Measurements from ENCODE around the gene CREB3L2. TPM values are rescaled to one million over a fixed set of nuclear protein-coding genes. Genes with fewer than 3 reads are reported as not detected.

Gene CREB3L2
- total and polyA plus RNA-seq, 2 of the 13 experiments (the other 11 are each of a cell fraction or from before 2014, with no cell fraction given) = 22.1 to 41.1 TPM

- TF ChIP-seq GMEB1 (CRISPR knock-in tag; IDR thresholded peaks at IDR 0.05; ENCODE audit: borderline replicate concordance) = no peak; the same call in 1 of the 2 replicates
- no peak for TF ChIP-seq RFXANK (CRISPR knock-in tag; IDR thresholded peaks at IDR 0.05)
- TF ChIP-seq PAWR (CRISPR knock-in tag; IDR thresholded peaks at IDR 0.05; ENCODE audit: borderline replicate concordance) = 0 out of 2 replicates have a peak, but pooled peaks have one; percentile 48
- no peak for TF ChIP-seq SP1 (IDR thresholded peaks at IDR 0.05)
- no peak for TF ChIP-seq SP1 (CRISPR knock-in tag; IDR thresholded peaks at IDR 0.05)
- TF ChIP-seq GATA4 (IDR thresholded peaks at IDR 0.05; ENCODE audit: borderline replicate concordance, low read depth) = no peak
- no peak for TF ChIP-seq CEBPB (IDR thresholded peaks at IDR 0.05; ENCODE audit: borderline replicate concordance, low read depth, low read length)
- TF ChIP-seq ELF1 (CRISPR knock-in tag; IDR thresholded peaks at IDR 0.05) = no peak
- no peak for TF ChIP-seq PAF1 (CRISPR knock-in tag; IDR thresholded peaks at IDR 0.05)
- no peak for TF ChIP-seq ZNF20 (CRISPR knock-in tag; IDR thresholded peaks at IDR 0.05)
- no peak for TF ChIP-seq HOXA7 (CRISPR knock-in tag; IDR thresholded peaks at IDR 0.05)
- TF ChIP-seq ZNF431 (CRISPR knock-in tag; IDR thresholded peaks at IDR 0.05; ENCODE audit: borderline replicate concordance, low read depth) = no peak
- peak; percentile 56; the same call in 1 of the 2 replicates for TF ChIP-seq SPEN (CRISPR knock-in tag; IDR thresholded peaks at IDR 0.05; ENCODE audit: low read depth)
- no peak for TF ChIP-seq SKIL (CRISPR knock-in tag; IDR thresholded peaks at IDR 0.05; ENCODE audit: borderline replicate concordance)
- peak; percentile 94 for TF ChIP-seq UBTF (CRISPR knock-in tag; IDR thresholded peaks at IDR 0.05)
- TF ChIP-seq ATF4 (CRISPR knock-in tag; IDR thresholded peaks at IDR 0.05) = no peak; a peak in 1 of 4 replicates
- no peak for TF ChIP-seq ZNF235 (CRISPR knock-in tag; IDR thresholded peaks at IDR 0.05; ENCODE audit: borderline replicate concordance)
- no peak for TF ChIP-seq ZNF282 (IDR thresholded peaks at IDR 0.05; ENCODE audit: partially characterized antibody)
- no peak for TF ChIP-seq TARDBP (CRISPR knock-in tag; IDR thresholded peaks at IDR 0.05)
- TF ChIP-seq MTF2 (CRISPR knock-in tag; IDR thresholded peaks at IDR 0.05; ENCODE audit: borderline replicate concordance) = no peak
- no peak; the same call in 1 of the 2 replicates for TF ChIP-seq CSRNP1 (CRISPR knock-in tag; IDR thresholded peaks at IDR 0.05)
- no peak for TF ChIP-seq ATAD3A (CRISPR knock-in tag; IDR thresholded peaks at IDR 0.05)
- TF ChIP-seq POLR2A (IDR thresholded peaks at IDR 0.05; ENCODE audit: insufficient read depth in 1 of 2, low read depth in 2 of 2, low read length in 2 of 2) = peak; percentile 71 to 86
These were observed at the start of gene CREB3L2 (continued) for GRCh38 chr7:138001529-138002095.
